ENCODE measurements around the gene FUBP3.

FUBP3 gene

GRCh38 chr9:130662099-130662969 is 83.0 kb downstream of the FUBP3 start:
- no peak for DNase-seq (ENCODE audit: low read depth in 2 of 2)

- no peak for DNase-seq (ENCODE audit: low read depth in 2 of 2)
Measured at GRCh38 chr9:130662970-130663257, 83.5 kb downstream of the FUBP3 start.

- DNase-seq (ENCODE audit: low read depth in 2 of 2) = no peak
Measured at GRCh38 chr9:130663258-130663976, 84.0 kb downstream of the FUBP3 start.

DNA sequence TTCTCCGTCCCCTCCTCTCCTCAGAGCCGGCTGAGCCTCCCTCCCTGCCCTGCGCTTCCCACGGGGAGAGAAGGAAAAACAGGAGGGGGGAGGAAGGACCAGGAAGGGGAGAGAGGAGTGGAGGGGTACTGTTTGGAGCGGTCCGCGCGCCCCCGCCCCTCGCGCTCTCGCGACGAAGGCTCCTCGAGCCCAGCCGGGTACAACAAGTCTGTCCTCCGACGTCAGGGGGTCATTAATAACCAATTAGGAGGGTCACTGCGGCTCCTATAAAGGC is 84.5 kb downstream of the FUBP3 start:
- no peak for DNase-seq (ENCODE audit: low read depth in 2 of 2)

- DNase-seq (ENCODE audit: low read depth in 2 of 2) = no peak
Measured at GRCh38 chr9:130664251-130665028, 85.1 kb downstream of the FUBP3 start, which contains the start of gene PRDM12. PRDM12 (plus strand) TSS chr9:130664594; CDS start chr9:130664654, 60 bp downstream.

DNA sequence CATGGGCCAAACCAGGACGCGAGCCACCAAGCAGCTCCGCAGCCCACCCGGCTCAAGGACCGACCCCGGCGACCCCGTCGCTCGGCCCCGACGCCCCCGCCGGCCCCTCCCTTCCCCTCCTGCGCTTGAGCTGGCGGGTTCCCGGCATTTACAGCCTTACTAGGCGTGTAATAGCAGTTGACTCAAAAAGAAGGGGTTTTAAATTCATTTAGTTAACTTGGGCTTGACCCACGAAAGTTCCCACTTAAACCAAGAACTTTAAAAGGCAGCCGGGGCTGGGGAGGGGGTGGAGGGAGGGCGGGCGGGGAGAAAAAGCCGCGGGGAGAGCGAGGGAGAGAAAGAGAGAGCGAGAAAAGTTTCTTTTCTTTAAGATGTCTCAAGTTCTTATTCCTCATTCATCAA is 85.7 kb downstream of the FUBP3 start:
- DNase-seq (ENCODE audit: low read depth in 2 of 2) = no peak

DNA sequence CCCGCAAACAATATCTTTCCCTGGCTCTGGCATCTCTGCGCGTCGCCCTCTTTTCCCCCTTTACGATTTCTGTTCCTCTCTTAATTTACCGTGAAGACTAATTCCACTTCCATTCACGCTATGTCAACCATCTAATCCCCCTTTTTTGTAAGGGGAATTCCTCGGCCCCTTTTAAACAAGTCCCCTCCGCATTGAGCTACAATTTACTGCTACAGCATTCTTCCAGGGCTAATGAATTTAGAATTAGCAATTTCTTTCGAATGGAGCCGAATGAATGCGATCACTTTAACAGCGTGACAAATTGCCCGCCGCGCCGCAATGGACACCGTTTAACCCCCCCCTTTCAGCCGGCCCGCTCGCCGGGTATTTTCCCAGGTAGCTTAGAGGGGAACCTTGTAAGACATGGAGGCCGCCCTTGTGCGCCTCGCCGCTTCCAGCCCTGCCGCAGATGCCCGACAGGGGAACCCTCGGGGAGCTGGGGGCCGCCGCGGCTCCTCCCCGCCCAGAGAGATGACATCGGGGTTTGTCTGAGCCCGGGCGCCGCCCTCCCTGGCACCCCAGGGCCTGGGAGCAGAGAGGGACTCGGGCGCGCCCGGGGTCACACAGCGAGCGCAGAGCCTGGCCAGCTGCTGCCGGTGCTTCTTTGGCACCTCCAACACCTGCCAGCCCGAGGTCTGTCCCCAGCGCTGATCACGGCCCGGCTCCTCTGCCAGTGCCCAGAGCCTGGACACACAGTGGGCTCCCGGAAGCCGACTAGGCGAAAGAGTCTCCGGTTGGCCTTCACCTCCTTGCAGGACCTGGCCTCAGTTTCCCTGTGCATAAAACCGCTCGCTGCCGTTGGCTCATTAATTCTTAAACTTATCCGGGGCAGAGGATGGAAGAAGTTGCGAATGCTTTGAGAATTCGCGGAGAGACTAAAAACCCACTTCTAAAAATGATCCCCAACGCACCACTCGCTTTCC is 86.3 kb downstream of the FUBP3 start:
- DNase-seq (ENCODE audit: low read depth in 2 of 2) = no peak

DNA sequence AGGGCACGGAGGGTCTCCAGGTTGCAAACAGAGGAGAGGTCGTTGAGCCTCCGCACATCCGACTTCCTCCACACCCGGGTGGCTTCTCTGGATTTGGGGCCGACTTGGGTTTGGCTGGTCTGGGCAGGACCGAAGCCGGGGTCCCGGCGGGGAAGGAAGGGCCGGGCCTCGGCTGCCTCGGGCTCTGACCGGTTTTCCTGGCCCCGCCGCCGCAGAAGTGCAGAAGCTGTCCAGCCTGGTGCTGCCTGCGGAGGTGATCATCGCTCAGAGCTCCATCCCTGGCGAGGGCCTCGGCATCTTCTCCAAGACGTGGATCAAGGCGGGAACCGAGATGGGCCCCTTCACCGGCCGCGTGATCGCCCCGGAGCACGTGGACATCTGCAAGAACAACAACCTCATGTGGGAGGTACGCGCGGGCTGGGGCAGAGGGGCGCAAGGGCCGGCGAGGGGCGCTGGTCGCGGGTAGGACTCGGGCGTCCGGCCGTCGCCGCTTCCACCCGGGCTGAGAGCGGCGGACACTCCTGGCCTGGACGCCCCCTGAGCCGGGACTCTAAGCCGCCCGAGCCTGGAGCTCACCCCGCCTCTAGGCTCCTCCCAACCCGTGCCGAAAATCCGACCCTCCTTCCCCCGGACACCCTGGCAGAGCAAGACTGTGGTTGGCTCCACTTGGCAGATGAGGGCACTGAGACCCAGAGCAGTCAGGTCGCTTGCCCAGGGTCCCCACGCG is 87.2 kb downstream of the FUBP3 start:
- DNase-seq (ENCODE audit: low read depth in 2 of 2) = no peak

DNA sequence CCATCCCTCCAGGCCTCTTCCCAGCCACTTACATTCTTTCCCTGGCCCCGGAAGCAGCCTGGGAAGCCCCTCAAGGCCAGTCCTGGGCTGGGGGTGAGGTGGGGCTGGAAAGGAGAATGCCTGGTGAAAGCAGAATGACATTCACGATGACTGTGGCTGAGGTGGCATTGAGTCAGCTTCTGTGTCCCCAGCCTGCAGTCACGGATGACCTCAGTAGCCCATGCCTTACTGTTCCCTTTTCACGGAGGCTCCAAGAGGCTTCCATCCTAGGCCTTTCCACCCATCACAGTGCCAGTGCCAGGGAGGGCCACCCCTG is 87.7 kb downstream of the FUBP3 start:
- no peak for DNase-seq (ENCODE audit: low read depth in 2 of 2)

DNA sequence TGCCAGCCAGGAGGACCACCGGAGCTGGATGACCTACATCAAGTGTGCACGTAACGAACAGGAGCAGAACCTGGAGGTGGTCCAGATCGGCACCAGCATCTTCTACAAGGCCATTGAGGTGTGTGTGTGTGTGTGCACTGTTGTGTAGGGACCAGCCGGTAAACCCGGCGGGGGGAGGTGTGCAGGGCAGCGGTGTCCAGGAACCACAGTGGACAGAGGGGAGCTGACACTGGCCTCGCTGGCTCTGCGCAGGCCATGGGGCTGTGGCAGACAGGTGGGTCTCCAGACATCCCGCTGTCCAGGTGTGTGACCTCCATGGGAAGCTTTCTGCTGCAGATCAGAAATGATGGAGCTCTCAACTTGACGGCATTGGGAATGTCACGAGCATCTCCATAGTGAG is 88.8 kb downstream of the FUBP3 start:
- no peak for DNase-seq (ENCODE audit: low read depth in 2 of 2)

DNA sequence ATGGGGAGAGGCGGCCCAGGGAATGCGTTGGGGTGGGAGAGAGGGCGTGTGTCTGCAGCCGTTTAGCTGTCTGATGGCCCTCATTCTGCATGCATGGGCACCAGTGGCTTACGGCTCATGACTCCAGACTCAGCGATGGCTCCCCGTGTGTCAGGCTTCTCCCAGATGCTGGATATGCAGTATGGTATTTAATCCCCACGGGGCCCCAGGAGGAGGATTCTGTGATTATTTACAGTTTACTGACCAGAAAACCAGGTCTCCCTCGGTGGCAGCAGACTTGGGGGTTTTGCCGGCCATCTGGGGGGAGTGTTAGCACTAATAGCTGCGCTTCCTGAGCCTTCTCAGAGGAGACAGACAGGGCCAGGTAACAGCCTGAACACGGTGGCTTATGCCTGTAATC is 89.3 kb downstream of the FUBP3 start:
- no peak for DNase-seq (ENCODE audit: low read depth in 2 of 2)

DNA sequence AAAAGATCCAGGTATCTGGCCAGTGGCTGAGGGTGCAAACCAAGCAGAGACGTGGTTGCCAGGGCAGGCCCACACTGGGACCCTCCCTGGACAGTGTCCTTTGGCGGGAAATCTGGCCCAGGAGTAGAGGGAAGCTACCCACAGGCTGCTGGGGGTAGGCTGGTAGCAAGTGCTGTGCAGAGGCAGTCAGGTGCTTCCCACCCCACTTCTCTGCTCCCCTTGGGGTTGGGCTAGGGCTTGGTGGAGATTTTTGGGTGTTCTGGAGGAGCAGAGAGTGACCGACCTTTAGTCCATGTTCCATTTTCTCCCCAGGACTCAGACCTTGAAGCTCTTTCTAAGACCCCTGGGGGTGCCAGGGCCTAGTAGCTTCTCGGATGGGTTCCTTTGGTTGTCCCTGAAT is 90.6 kb downstream of the FUBP3 start:
- DNase-seq (ENCODE audit: low read depth in 2 of 2) = no peak

DNA sequence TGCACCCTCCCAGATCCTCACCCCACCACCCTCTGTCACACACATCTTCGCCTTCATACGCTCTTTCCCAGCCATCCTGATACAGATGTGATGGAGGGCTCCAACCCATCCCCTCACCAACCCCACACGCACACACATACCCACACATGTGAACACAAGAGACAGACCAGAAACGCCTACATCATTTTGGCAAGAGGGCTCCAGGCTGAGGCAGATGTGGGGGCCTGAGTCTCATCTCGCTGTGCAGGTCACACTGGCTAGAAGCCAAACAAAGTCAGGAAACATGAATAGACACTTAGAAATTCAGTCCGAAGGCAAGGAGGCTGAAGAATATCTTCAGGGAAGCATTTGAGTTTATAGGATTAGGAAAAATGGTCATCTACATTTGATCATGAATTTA is 91.3 kb downstream of the FUBP3 start:
- no peak for DNase-seq (ENCODE audit: low read depth in 2 of 2)

DNA sequence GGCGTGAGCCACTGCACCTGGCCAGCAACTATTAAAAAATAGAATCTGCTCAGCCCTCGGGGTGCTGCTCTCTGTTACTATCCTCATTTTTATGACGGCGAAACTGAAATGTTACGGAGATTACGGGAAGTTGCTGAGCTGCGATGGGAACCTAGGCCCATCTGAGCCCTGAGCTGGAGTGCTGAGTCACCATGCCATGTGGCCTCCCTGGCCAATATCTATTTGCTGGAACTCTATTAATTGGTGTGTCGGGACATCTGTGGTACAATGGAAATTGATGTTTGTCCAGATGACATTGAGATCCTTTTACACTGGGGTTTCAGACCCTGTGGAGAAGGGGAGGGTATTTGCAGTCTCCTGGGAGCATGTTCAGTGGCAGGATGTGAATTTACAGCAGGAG is 93.1 kb downstream of the FUBP3 start:
- no peak for DNase-seq (ENCODE audit: low read depth in 2 of 2)

DNA sequence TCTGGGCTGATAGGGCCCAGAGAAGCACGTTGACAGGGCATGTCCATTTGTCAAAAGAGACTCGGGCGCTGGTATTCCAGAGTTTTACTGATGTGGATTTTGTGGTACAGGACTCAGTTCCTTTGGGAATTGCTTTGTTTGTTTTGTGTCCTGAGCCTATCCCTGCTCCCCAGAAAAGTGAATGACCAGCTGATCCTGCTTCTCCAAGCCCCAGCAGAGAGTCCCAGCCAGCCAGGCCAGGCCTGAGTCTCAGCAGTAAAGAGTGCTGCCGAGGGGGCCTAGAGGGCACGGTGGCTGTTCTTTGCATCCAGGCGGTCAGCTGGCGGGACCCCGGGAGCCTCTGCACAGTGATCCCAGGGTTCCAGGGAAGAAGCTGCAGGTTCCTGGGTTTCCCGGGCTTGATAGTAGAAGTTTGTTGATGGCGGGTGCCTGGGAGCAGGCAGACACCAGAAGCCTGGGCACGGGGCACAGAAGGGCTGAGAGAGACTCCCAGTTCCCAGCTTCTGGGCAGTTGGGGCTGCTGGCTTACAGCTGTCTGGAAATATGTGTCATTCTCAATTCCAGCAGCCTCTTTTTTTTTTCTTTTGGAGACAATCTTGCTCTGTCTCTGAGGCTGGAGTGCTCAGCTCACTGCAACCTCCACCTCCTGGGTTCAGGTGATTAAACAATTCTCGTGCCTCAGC is 93.7 kb downstream of the FUBP3 start:
- no peak for DNase-seq (ENCODE audit: low read depth in 2 of 2)

- DNase-seq (ENCODE audit: low read depth in 2 of 2) = no peak
Measured at GRCh38 chr9:130675396-130675795, 96.0 kb downstream of the FUBP3 start.

GRCh38 chr9:130677252-130677651 is 97.9 kb downstream of the FUBP3 start:
- no peak for DNase-seq (ENCODE audit: low read depth in 2 of 2)

DNA sequence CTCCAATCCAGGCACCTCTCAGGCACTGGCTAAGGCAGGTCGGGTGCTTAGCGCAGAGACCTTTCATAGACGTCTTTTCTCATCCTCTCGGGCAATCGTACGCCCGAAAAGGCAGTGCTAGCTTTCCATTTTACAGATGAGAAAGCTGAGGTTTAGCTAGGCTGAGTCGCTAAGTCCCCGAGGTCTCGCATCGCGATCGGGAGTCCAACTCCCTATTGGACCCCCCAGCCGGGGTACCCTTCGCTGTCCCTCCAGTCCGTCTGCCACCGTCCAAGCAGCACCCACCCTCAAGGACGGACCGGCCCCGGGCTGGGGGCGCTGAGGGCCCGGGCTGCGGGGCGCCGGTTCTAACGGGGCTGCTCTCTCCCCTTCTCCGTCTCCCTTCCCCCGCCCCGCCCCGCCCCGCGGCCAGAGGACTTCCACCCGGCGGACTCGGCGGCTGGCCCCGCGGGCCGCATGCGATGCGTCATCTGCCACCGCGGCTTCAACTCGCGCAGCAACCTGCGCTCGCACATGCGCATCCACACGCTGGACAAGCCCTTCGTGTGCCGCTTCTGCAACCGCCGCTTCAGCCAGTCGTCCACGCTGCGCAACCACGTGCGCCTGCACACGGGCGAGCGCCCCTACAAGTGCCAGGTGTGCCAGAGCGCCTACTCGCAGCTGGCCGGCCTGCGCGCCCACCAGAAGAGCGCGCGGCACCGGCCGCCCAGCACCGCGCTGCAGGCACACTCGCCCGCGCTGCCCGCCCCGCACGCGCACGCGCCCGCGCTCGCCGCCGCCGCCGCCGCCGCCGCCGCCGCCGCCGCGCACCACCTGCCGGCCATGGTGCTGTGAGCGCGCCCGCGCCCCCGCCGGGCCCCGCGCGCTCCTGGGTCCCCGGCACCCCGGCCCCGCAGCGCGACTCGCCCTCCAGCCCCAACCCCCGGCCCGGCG is 101.7 kb downstream of the FUBP3 start:
- DNase-seq (ENCODE audit: low read depth in 2 of 2) = peak in 1 of 2 donors; percentile 56

GRCh38 chr9:130681769-130682420 is 102.5 kb downstream of the FUBP3 start:
- peak in 1 of 2 donors; percentile 7 for DNase-seq (ENCODE audit: low read depth in 2 of 2)
